ENCODE data around the gene SLC39A10.

GRCh38 chr2:195662138-195662537 lies 5.1 kb downstream of the SLC39A10 start:
- TF ChIP-seq CTCF (IDR thresholded peaks at IDR 0.05) (no peak), ZFX (IDR thresholded peaks at IDR 0.05; ENCODE audit: borderline replicate concordance) (no peak)
